Neural cell (in vitro differentiated cells): ENCODE results near the gene IFIT3. TPM values are rescaled to one million over a fixed set of nuclear protein-coding genes. Genes with fewer than 3 reads are reported as not detected.
"Not testable (repeated sequence)": the region's sequence is repeated elsewhere in the genome, so short reads cannot be mapped to it uniquely, and the experiment has no call there.

Experiments
- H2AFZ ChIP-seq: fragments of 200-600, 300-800 bp; sonication (generic), shearing (Covaris generic); 2 replicates; pipeline ENCODE4 v1.6.0; 2014; ENCODE audit warnings: low read depth, mild to moderate bottlenecking, antibody characterized with exemption, low read length, moderate library complexity
- H3F3A ChIP-seq: fragments of 200-600 bp; shearing (Covaris generic); 2 replicates; pipeline ENCODE4 v1.6.1; 2016; ENCODE audit warnings: mild to moderate bottlenecking, moderate library complexity, mixed read lengths, antibody characterized with exemption, low read length; ENCODE audit not compliant: insufficient read depth, poor library complexity, severe bottlenecking
- H3K27ac ChIP-seq: fragments of 200-600, 300-800 bp; sonication (generic), shearing (Covaris generic); 2 replicates; pipeline ENCODE4 v1.5.1; 2014; ENCODE audit warnings: mild to moderate bottlenecking, low read length, moderate library complexity
- H3K27me3 ChIP-seq: fragments of 300-800, 200-600 bp; sonication (generic), shearing (Covaris generic); 2 replicates; pipeline ENCODE4 v1.6.0; 2014; ENCODE audit warnings: mild to moderate bottlenecking, low read depth, low read length, moderate library complexity; ENCODE audit not compliant: insufficient read depth
- H3K36me3 ChIP-seq: fragments of 300-800, 200-600 bp; sonication (generic), shearing (Covaris generic); 2 replicates; pipeline ENCODE4 v1.5.1; 2014; ENCODE audit warnings: mild to moderate bottlenecking, antibody characterized with exemption, low read length, moderate library complexity; ENCODE audit not compliant: insufficient read depth
- H3K4me2 ChIP-seq: fragments of 300-800, 200-600 bp; sonication (generic), shearing (Covaris generic); 2 replicates; pipeline ENCODE4 v1.6.0; 2014; ENCODE audit warnings: mild to moderate bottlenecking, low read length
- H3K4me3 ChIP-seq: fragments of 300-800, 200-600 bp; sonication (generic), shearing (Covaris generic); 2 replicates; pipeline ENCODE4 v1.5.1; 2014; ENCODE audit warnings: mild to moderate bottlenecking, low read length, moderate library complexity
- H3K79me2 ChIP-seq: fragments of 200-600 bp; shearing (Covaris generic); replicated peaks from 2 replicates; pipeline ENCODE4 v1.6.0; 2014; ENCODE audit warnings: mild to moderate bottlenecking, low read length, moderate library complexity; ENCODE audit not compliant: insufficient read depth
- H3K9ac ChIP-seq: fragments of 300-800, 200-600 bp; sonication (generic), shearing (Covaris generic); 2 replicates; pipeline ENCODE4 v1.6.1; 2016; ENCODE audit warnings: mild to moderate bottlenecking, low read length, mixed read lengths
- H3K9me2 ChIP-seq: fragments of 200-600 bp; shearing (Covaris generic); 2 replicates; pipeline ENCODE4 v1.6.1; 2016; ENCODE audit warnings: mild to moderate bottlenecking, low read length, mixed read lengths; ENCODE audit not compliant: insufficient read depth
- H3K9me3 ChIP-seq: fragments of 200-600, 300-800 bp; sonication (generic), shearing (Covaris generic); 2 replicates; pipeline ENCODE4 v1.6.1; 2016; ENCODE audit warnings: mild to moderate bottlenecking, mixed run types, low read length, moderate library complexity, mixed read lengths
- H4K20me1 ChIP-seq: fragments of 200-600 bp; shearing (Covaris generic); 2 replicates; pipeline ENCODE4 v1.6.1; 2016; ENCODE audit warnings: mild to moderate bottlenecking, mixed run types; ENCODE audit not compliant: insufficient read depth
- CTCF ChIP-seq: fragments of 450-650 bp; IDR thresholded peaks from 2 replicates; pipeline ENCODE4 v1.5.1; 2014; ENCODE audit warnings: antibody characterized with exemption, mild to moderate bottlenecking, moderate library complexity; ENCODE audit not compliant: poor library complexity, severe bottlenecking
- EP300 ChIP-seq: fragments of 450-650 bp; conservative IDR thresholded peaks from 2 replicates; pipeline ENCODE4 v1.6.1; 2014; ENCODE audit warnings: antibody characterized with exemption, mild to moderate bottlenecking, moderate library complexity; ENCODE audit not compliant: poor library complexity, severe bottlenecking
- EZH2 ChIP-seq: fragments of 200-600, 300-800 bp; shearing (Covaris generic), sonication (generic); IDR thresholded peaks from 2 replicates; pipeline ENCODE4 v1.6.1; 2014; ENCODE audit warnings: antibody characterized with exemption, low read length, borderline replicate concordance, mild to moderate bottlenecking; ENCODE audit not compliant: insufficient read depth, poor library complexity, severe bottlenecking
- MXI1 ChIP-seq: fragments of 450-650 bp; conservative IDR thresholded peaks from 2 replicates; pipeline ENCODE4 v1.6.1; 2014; ENCODE audit warnings: antibody characterized with exemption, mild to moderate bottlenecking; ENCODE audit not compliant: poor library complexity, severe bottlenecking
- POLR2AphosphoS5 ChIP-seq: IDR thresholded peaks from 2 replicates; pipeline ENCODE4 v1.6.1; 2012
- RAD21 ChIP-seq: fragments of 450-650 bp; conservative IDR thresholded peaks from 2 replicates; pipeline ENCODE4 v1.6.1; 2014; ENCODE audit warnings: antibody characterized with exemption, mild to moderate bottlenecking, moderate library complexity
- SMC3 ChIP-seq: fragments of 450-650 bp; conservative IDR thresholded peaks from 2 replicates; pipeline ENCODE4 v1.6.1; 2014; ENCODE audit warnings: antibody characterized with exemption, mild to moderate bottlenecking, moderate library complexity; ENCODE audit not compliant: poor library complexity
- TAF1 ChIP-seq: IDR thresholded peaks from 2 replicates; pipeline ENCODE4 v1.6.1; 2012; ENCODE audit warnings: low read depth
- polyA plus RNA-seq: library from polyadenylated mRNA; depleted of rRNA; stranded (reverse); fragments of >200 nt; gene quantifications from 2 replicates; pipeline ENCODE4 v1.2.3, GENCODE V29; 2014
- TF ChIP-seq, protein P1 (sequence below): IDR thresholded peaks from 2 replicates; pipeline ENCODE4 v1.6.1; 2012; ENCODE audit warnings: borderline replicate concordance

The IFIT3 gene
- polyA plus RNA-seq, 1 donor from 2014 or later: 0.24 TPM

DNA sequence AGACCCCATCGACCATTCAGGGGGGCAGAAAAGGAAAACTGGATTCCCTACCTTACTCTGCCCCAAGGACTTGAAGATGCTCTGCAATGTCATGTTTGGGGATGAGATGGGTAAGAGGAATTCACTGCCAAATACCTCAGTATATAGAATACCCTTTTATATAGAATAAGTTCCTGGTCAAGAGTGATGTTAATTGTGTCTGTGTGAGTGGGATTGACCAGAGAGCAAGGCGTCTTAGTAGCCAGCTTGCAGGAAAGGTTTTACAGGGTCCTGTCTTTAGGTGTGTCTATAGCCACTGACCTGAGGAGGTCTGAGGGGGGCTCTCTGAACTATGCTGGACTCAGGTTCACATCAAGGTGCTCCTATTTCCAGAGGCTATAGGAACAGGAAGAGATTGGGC is 1.4 kb downstream of the IFIT3 start:
- Histone ChIP-seq H3K4me2 (no peak overlapping the region), H3K79me2 (no peaks in the 10 kb centered on the region), H3K4me3 (no peak overlapping the region), H3K9me2 (no peaks in the 10 kb centered on the region), H3K9me3 (peaks cover 3% of the 10 kb centered on the region), H4K20me1 (no peaks in the 10 kb centered on the region), H3K9ac (no peak overlapping the region), H3F3A (no peaks in the 10 kb centered on the region), H2AFZ (no peak overlapping the region), H3K27ac (no peak overlapping the region), H3K27me3 (no peaks in the 10 kb centered on the region), H3K36me3 (no peaks in the 10 kb centered on the region)
- TF ChIP-seq EZH2 (no peak), POLR2AphosphoS5 (no peak), TAF1 (no peak), RAD21 (no peak), SMC3 (no peak), MXI1 (no peak), CTCF (no peak), EP300 (no peak)
- TF ChIP-seq, protein P1, sequence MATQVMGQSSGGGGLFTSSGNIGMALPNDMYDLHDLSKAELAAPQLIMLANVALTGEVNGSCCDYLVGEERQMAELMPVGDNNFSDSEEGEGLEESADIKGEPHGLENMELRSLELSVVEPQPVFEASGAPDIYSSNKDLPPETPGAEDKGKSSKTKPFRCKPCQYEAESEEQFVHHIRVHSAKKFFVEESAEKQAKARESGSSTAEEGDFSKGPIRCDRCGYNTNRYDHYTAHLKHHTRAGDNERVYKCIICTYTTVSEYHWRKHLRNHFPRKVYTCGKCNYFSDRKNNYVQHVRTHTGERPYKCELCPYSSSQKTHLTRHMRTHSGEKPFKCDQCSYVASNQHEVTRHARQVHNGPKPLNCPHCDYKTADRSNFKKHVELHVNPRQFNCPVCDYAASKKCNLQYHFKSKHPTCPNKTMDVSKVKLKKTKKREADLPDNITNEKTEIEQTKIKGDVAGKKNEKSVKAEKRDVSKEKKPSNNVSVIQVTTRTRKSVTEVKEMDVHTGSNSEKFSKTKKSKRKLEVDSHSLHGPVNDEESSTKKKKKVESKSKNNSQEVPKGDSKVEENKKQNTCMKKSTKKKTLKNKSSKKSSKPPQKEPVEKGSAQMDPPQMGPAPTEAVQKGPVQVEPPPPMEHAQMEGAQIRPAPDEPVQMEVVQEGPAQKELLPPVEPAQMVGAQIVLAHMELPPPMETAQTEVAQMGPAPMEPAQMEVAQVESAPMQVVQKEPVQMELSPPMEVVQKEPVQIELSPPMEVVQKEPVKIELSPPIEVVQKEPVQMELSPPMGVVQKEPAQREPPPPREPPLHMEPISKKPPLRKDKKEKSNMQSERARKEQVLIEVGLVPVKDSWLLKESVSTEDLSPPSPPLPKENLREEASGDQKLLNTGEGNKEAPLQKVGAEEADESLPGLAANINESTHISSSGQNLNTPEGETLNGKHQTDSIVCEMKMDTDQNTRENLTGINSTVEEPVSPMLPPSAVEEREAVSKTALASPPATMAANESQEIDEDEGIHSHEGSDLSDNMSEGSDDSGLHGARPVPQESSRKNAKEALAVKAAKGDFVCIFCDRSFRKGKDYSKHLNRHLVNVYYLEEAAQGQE: no peak

DNA sequence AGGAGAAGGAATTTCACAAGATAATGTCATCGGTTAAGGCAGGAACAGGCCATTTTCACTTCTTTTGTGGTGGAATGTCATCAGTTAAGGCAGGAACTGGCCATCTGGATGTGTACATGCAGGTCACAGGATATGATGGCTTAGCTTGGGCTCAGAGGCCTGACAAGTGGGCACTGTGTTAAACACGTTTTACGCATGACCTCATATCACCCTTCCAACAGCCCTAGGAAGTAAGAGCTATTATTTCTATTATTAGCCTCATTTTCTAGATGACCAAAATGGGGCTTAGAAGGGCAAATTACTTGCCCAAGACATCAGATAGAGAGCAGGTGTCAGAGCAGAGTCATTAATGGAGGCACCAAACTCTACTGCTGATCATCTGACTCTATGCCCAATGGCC is 2.2 kb downstream of the IFIT3 start:
- not testable (repeated sequence) for H4K20me1 ChIP-seq, H3K27ac ChIP-seq, H3K9ac ChIP-seq, H3K9me3 ChIP-seq, H3K79me2 ChIP-seq, H2AFZ ChIP-seq, H3K4me2 ChIP-seq, H3K4me3 ChIP-seq, H3K9me2 ChIP-seq, H3K36me3 ChIP-seq, H3F3A ChIP-seq, H3K27me3 ChIP-seq

GRCh38 chr10:89330537-89331212 is 2.9 kb downstream of the IFIT3 start:
- H4K20me1 ChIP-seq: no peaks in the 10 kb centered on the region
- H3K4me2 ChIP-seq: no peak overlapping the region
- H3K27ac ChIP-seq: no peak overlapping the region
- H3K4me3 ChIP-seq: no peak overlapping the region
- no peak overlapping the region for H2AFZ ChIP-seq
- no peak for TF ChIP-seq MXI1
- no peak for TF ChIP-seq TAF1
- no peak for TF ChIP-seq RAD21
- no peak for TF ChIP-seq POLR2AphosphoS5
- no peak for TF ChIP-seq CTCF
- no peak for TF ChIP-seq SMC3
- TF ChIP-seq, protein P1: no peak
- TF ChIP-seq EP300: no peak
- H3K79me2 ChIP-seq: no peaks in the 10 kb centered on the region
- no peak overlapping the region for H3K9ac ChIP-seq
- H3K27me3 ChIP-seq: no peaks in the 10 kb centered on the region
- H3F3A ChIP-seq: no peaks in the 10 kb centered on the region
- H3K36me3 ChIP-seq: no peaks in the 10 kb centered on the region
- H3K9me3 ChIP-seq: no peaks in the 10 kb centered on the region
- no peaks in the 10 kb centered on the region for H3K9me2 ChIP-seq
